HG03025 (cell line): Measurements from ENCODE around the gene DEPDC1B.
"Not testable (repeated sequence)": the region's sequence is repeated elsewhere in the genome, so short reads cannot be mapped to it uniquely, and the experiment has no call there.

ENCODE experiments used
- ATAC-seq: cut with Tn5 transposase; IDR thresholded peaks from one replicate; pipeline ENCODE4 v1.9.1; 2021; ENCODE audit warnings: mild to moderate bottlenecking, moderate library complexity; ENCODE audit not compliant: unreplicated experiment, low FRiP score

Gene DEPDC1B

DNA sequence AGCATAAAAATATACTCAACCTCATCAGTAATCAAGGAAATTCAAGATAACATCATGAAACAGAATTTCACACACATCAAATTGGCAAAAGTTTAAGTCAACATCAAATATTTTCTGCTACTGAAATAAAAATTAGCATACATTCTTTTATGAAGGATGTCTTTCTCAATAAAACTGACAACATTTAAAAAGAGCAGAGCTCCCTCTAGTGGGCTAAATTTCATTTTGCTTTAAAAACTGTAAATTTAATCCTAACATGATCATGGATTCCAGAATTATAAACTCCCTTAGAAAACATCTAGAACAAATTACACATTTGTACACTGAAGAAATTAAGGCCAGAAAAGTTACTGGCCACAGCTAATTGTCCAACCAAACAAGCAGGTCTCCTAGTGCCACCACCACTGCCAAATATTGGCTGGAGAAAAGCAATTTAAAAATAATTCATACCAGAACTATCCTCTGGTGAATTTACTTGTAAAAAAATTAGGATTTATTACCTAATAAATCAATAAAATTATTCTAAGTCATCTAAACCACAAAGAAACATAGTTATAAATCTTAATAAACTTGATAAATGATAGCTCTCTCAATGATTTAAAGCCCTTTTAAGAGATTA lies 31.2 kb downstream of the DEPDC1B start:
- ATAC-seq: no peak

DNA sequence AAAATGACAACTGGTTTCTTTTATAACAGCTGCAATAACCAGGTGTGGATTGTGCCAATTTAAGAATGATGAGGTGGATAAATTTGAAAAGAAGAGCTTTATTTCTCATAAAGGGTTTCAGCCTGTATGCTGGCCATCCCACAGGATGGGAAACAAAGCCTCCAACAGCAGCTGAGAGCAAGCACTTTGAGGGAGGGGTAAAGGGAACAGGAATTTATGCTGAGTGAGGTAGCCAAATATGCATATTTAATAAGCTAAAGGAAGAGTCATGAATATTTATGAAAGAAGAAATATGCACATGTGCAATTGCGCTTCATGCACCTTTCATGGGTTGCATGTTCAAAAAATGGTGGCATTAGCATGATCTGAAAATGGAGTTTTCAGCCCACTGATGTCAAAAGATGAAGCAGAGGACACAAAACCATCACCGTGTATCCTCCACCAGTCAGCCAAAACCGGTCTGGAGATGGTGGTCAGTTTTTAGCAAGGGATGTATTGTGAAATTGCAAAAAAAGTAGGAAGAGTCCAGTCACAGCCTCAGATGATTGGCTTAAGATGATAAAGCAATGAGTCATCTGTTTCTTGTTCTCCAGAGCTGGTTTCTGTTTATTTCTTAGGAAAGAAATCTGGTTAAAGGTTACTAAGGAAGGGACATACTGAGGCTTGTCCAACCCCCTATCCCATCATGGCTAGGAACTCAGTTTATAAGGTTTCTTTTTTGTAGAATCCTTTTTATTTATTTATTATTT lies 47.9 kb downstream of the DEPDC1B start:
- no peak for ATAC-seq

- no peak for ATAC-seq
Measured at GRCh38 chr5:60649288-60649917, 50.6 kb downstream of the DEPDC1B start.

- no peak for ATAC-seq
Measured at GRCh38 chr5:60648175-60648574, 51.8 kb downstream of the DEPDC1B start.

- no peak for ATAC-seq
Measured at GRCh38 chr5:60640901-60641300, 59.1 kb downstream of the DEPDC1B start.

- no peak for ATAC-seq
Measured at GRCh38 chr5:60639544-60639943, 60.4 kb downstream of the DEPDC1B start.

- ATAC-seq: no peak
Measured at GRCh38 chr5:60638300-60638699, 61.7 kb downstream of the DEPDC1B start.

DNA sequence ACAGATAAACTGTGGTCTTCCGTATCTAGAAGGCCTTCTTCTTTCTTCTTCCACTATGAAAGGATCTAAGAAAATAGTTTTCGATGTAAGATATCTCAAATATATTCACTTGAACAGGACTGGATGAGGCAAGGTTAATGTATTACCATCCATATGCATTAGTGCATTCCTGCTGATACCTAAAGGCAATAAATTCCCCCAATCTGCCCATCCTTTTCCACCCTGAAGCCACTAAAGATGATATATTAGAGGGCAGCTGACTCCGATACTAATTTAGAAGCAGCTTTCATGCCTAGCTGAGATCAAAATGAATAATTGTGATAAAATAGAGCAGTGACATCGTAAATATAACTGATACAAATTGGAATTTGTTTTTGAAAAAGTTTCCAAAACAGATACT lies 63.3 kb downstream of the DEPDC1B start:
- ATAC-seq: no peak

GRCh38 chr5:60636001-60636400 lies 64.0 kb downstream of the DEPDC1B start:
- ATAC-seq: no peak

- no peak for ATAC-seq
Measured at GRCh38 chr5:60634051-60634450, 65.9 kb downstream of the DEPDC1B start.

DNA sequence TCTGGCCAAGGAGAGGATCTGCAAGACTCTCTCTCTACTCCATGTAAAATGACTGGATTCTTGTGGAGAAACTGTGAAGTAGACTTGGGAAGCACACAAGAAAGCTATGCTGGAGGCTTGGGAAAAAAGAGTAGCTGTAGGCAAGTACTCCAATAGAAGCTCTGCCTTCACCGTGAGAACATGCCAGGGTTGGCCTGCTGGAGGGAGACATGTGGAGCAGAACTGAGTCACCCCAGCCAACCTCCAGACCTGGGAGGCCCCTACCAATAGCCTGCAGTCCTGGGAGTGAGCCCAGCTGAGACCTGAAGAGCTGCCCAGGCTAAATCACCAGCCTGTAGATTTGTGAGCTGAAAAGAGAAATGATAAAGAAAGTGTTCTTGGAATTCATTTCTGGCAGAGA lies 66.6 kb downstream of the DEPDC1B start:
- ATAC-seq: no peak

DNA sequence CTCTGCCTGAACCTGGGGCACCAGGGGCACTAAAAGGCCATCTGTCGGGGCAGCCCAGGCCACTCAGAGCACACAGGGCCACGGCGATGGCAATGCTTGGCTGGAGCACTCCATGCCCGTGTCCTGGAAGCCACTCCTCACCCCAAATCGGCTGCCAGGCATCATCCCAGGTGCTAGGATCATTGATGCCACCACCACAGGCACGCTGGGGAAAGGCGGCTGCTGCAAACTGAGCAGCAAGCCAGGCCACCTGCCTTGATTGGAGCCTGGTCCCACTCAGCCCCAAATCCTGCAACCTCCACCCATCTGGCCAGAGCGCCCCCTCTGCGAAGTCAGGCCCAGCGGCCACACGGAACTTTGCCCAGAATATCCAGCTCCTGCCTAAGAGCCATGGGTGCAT lies 67.8 kb downstream of the DEPDC1B start:
- no peak for ATAC-seq

GRCh38 chr5:60630836-60631235 lies 69.1 kb downstream of the DEPDC1B start:
- no peak for ATAC-seq

- no peak for ATAC-seq
Measured at GRCh38 chr5:60630179-60630578, 69.8 kb downstream of the DEPDC1B start.

- ATAC-seq: not testable (repeated sequence)
Measured at GRCh38 chr5:60624875-60625274, 75.1 kb downstream of the DEPDC1B start.

DNA sequence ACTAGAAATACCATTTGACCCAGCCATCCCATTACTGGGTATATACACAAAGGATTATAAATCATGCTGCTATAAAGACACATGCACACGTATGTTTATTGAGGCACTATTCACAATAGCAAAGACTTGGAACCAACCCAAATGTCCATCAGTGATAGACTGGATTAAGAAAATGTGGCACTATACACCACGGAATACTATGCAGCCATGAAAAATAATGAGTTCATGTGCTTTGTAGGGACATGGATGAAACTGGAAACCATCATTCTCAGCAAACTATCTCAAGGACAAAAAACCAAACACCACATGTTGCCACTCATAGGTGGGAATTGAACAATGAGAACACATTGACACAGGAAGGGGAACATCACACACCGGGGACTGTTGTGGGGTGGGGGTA lies 79.2 kb downstream of the DEPDC1B start:
- not testable (repeated sequence) for ATAC-seq

GRCh38 chr5:60613826-60614225 lies 86.1 kb downstream of the DEPDC1B start:
- ATAC-seq: no peak

DNA sequence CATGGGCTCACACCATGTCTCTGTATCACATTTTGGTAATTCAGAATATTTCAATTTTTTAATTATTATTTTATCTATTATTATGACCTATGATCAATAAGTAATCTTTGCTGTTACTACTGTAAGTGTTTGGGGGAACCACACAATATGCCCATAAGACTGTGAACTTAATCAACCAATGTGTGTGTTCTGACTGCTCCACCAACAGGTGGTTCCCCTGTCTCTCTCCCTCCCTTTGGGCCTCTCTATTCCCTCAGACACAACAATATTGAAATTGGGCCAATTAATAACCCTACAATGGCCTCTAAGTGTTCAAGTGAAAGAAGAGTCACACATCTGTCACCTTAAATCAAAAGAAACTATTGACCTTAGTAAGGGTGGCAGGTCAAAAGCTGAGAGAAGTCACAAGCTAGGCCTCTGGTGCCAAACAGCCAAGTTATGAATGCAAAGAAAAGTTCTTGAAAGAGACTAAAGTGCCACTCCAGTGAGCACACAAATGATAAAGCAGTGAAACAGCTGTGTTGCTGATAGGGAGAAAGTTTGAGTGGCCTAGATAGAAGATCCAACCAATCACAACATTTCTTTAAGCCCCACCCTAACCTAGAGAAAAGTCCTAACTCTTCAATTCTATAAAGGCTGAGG lies 88.7 kb downstream of the DEPDC1B start:
- ATAC-seq: no peak

DNA sequence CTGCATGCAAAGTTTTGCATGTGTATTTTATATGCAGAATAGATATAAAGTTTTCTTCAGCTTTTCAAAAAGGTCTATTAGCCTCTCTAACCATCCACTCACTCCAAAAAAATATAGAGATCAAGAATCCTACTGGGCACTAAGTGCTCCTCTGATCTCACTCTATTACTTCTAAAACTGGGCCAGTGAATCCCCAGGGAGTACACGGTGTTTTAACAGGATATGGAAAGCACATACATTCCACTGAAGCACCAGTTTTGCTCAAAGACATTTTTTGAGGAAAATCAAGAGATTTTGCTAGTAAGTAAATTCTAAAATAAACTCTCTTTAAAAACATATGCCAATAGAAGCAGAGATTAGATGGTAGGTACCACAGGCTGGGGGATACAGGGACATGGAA lies 95.2 kb downstream of the DEPDC1B start:
- no peak for ATAC-seq

GRCh38 chr5:60598424-60598823 lies 101.5 kb downstream of the DEPDC1B start:
- ATAC-seq: peak; percentile 69

GRCh38 chr5:60597572-60598320 lies 102.2 kb downstream of the DEPDC1B start:
- ATAC-seq: peak; percentile 63
